T-helper 22 cell (primary cell): ENCODE measurements around the gene SLAMF7.

Experiments used
- DNase-seq: peaks from one replicate; pipeline ENCODE4 v3.0.0-alpha.2; 2020; ENCODE audit warnings: low read depth

SLAMF7 gene

DNA sequence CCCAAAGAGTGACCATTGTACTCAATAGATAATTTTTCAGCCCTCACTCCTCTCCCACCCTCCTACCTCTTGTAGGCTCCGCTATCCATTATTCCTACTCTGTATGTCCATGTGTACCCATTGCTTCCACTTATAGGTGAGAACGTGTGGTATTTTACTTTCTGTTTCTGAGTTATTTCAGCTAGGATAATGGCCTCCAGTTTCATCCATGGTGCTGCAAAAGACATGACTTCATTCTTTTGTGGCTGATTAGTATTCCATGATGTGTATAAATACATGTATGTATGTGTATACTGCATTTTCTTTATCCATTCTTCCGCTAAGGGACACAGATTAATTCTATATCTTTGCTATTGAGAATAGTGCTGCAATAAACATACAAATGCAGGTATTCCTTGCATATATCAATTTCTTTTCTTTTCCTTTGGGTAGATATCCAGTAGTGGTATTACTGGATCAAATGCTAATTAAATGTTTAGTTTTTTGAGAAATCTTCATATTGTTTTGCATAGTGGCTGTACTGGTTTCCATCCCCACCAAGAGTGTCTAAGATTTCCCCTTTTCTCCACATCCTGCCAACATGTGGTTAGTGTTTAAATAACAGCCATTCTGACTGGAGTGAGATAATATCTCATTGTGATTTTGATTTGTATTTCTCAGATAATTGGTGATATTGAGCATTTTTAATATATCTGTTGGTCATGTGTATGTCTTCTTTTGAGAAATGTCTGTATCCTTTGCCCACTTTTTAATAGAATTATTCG, 61.8 kb downstream of the SLAMF7 start:
- no peak for DNase-seq

DNA sequence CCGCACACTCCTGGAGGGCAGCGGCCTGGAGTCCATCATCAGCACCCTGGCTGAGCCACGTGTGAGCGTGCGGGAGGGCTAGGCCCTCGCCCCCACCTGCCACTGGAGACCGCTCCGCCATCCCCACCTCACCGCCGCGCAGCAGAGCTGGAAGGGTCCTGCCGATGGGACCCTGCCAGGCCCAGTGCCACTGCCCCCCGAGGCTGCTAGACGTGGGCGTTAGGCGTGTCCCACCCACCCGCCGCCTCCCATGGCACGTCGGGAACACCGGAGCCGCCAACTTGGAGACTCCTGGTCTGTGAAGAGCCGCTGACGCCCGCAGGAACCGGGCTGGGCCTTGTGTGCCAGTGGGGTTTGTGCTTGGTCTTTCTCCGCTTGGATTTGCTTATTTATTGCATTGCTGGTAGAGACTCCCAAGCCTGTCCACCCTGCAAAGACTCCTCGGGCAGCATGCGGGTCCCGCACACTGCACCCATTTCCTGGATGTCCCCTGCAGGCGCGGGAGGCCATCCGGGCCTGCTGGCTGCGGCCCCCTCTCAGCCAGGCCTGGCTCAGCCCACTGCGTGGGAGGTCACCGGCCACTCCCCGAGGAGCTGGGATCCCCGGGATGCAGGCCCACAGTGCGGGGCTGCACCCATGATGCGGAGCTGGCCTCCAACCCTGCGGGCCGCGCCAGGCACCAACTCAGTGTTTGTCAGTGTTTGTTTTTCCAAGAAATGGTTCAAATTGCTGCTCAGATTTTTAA, 63.0 kb downstream of the SLAMF7 start:
- DNase-seq: no peak
